ENCODE results near the gene LRPPRC. TPM values are rescaled to one million over a fixed set of nuclear protein-coding genes. Genes with fewer than 3 reads are reported as not detected.

Gene LRPPRC
- total RNA-seq, 1 donor from 2014 or later, result 85.8 TPM

- H3K4me3 ChIP-seq, result no peak overlapping the region
- H3K27ac ChIP-seq (replicated peaks), result no peak overlapping the region
- H3K27me3 ChIP-seq (ENCODE audit: low read depth), result no peaks in the 10 kb centered on the region
- no peak for DNase-seq
- no peak for TF ChIP-seq CTCF (IDR thresholded peaks at IDR 0.05; ENCODE audit: borderline replicate concordance)
- H3K36me3 ChIP-seq, result peaks cover 91% of the 10 kb centered on the region
- no peaks in the 10 kb centered on the region for H3K9me3 ChIP-seq (replicated peaks)
- H3K4me1 ChIP-seq, result no peaks in the 10 kb centered on the region
- intact Hi-C loops (cut with micrococcal nuclease), result no loop called here
Measured at GRCh38 chr2:43977677-43978375, 18.0 kb downstream of the LRPPRC start.

GRCh38 chr2:43960921-43961320 is 34.9 kb downstream of the LRPPRC start:
- Histone ChIP-seq H3K27ac (replicated peaks) (no peak overlapping the region), H3K27me3 (ENCODE audit: low read depth) (no peaks in the 10 kb centered on the region), H3K4me1 (no peaks in the 10 kb centered on the region), H3K36me3 (peaks cover 94% of the 10 kb centered on the region), H3K4me3 (no peak overlapping the region), H3K9me3 (replicated peaks) (no peaks in the 10 kb centered on the region)
- DNase-seq, result no peak
- no peak for TF ChIP-seq CTCF (IDR thresholded peaks at IDR 0.05; ENCODE audit: borderline replicate concordance)
- intact Hi-C loops (cut with micrococcal nuclease), result no loop called here

GRCh38 chr2:43958397-43959275 is 37.2 kb downstream of the LRPPRC start:
- Histone ChIP-seq H3K9me3 (replicated peaks) (no peaks in the 10 kb centered on the region), H3K27ac (replicated peaks) (no peak overlapping the region), H3K4me3 (no peak overlapping the region), H3K4me1 (no peaks in the 10 kb centered on the region), H3K27me3 (ENCODE audit: low read depth) (no peaks in the 10 kb centered on the region), H3K36me3 (peaks cover 98% of the 10 kb centered on the region)
- intact Hi-C loops (cut with micrococcal nuclease), result no loop called here
- no peak for DNase-seq
- no peak for TF ChIP-seq CTCF (IDR thresholded peaks at IDR 0.05; ENCODE audit: borderline replicate concordance)

GRCh38 chr2:43950383-43951008 is 45.3 kb downstream of the LRPPRC start:
- Histone ChIP-seq H3K27ac (replicated peaks) (no peak overlapping the region), H3K4me1 (no peaks in the 10 kb centered on the region), H3K9me3 (replicated peaks) (no peaks in the 10 kb centered on the region), H3K36me3 (peaks cover 89% of the 10 kb centered on the region), H3K27me3 (ENCODE audit: low read depth) (no peaks in the 10 kb centered on the region), H3K4me3 (no peak overlapping the region)
- TF ChIP-seq CTCF (IDR thresholded peaks at IDR 0.05; ENCODE audit: borderline replicate concordance), result peak; percentile 45
- DNase-seq, result no peak
- intact Hi-C loops (cut with micrococcal nuclease), result no loop called here

- no peaks in the 10 kb centered on the region for H3K9me3 ChIP-seq (replicated peaks)
- H3K4me1 ChIP-seq, result no peaks in the 10 kb centered on the region
- H3K4me3 ChIP-seq, result no peak overlapping the region
- peaks cover 90% of the 10 kb centered on the region for H3K36me3 ChIP-seq
- no peak for DNase-seq
- intact Hi-C loops (cut with micrococcal nuclease), result no loop called here
- no peak overlapping the region for H3K27ac ChIP-seq (replicated peaks)
- H3K27me3 ChIP-seq (ENCODE audit: low read depth), result no peaks in the 10 kb centered on the region
- no peak for TF ChIP-seq CTCF (IDR thresholded peaks at IDR 0.05; ENCODE audit: borderline replicate concordance)
Measured at GRCh38 chr2:43948370-43948769, 47.4 kb downstream of the LRPPRC start.
